Neuronal stem cell (in vitro differentiated cells): ENCODE data around the gene PCGF1.
A peak's percentile ranks its signal among the peaks of the same experiment; 100 is the strongest.

Experiments
- DNase-seq: peaks from one replicate; pipeline ENCODE4 v3.0.0-alpha.2; 2013; ENCODE audit warnings: low spot score
- H2AFZ ChIP-seq: one replicate; pipeline ENCODE4 v1.6.1; 2013; ENCODE audit warnings: mild to moderate bottlenecking, low read length, inconsistent platforms
- H2AK5ac ChIP-seq: 2 replicates; pipeline ENCODE4 v1.6.1; 2013; ENCODE audit warnings: low read depth, mild to moderate bottlenecking, inconsistent platforms, low read length, moderate library complexity, mixed read lengths
- H2BK120ac ChIP-seq: 2 replicates; pipeline ENCODE4 v1.6.1; 2013; ENCODE audit warnings: low read depth, mild to moderate bottlenecking, inconsistent platforms, low read length, moderate library complexity, mixed read lengths
- H2BK12ac ChIP-seq: one replicate; pipeline ENCODE4 v1.6.1; 2013; ENCODE audit warnings: low read length, inconsistent platforms
- H2BK15ac ChIP-seq: 2 replicates; pipeline ENCODE4 v1.6.1; 2013; ENCODE audit warnings: mild to moderate bottlenecking, low read length, inconsistent platforms, mixed read lengths
- H2BK5ac ChIP-seq: one replicate; pipeline ENCODE4 v1.6.1; 2013; ENCODE audit warnings: inconsistent platforms, mild to moderate bottlenecking, low read length, moderate library complexity
- H3K14ac ChIP-seq: one replicate; pipeline ENCODE4 v1.6.1; 2013; ENCODE audit warnings: low read length, inconsistent platforms
- H3K18ac ChIP-seq: 2 replicates; pipeline ENCODE4 v1.6.1; 2013; ENCODE audit warnings: low read length, inconsistent platforms
- H3K23ac ChIP-seq: 2 replicates; pipeline ENCODE4 v1.6.1; 2013; ENCODE audit warnings: low read depth, mild to moderate bottlenecking, mixed read lengths, low read length, inconsistent platforms; ENCODE audit not compliant: poor library complexity
- H3K27ac ChIP-seq: replicated peaks from 3 replicates; pipeline ENCODE4 v1.5.1; 2013; ENCODE audit warnings: low read length, inconsistent platforms
- H3K27me3 ChIP-seq, 3 experiments: 2 replicates each; pipeline ENCODE4 v1.6.1; 2013; ENCODE audit warnings: low read length in 3 of 3, mild to moderate bottlenecking in 2 of 3, inconsistent platforms in 1 of 3, low read depth in 1 of 3, mixed read lengths in 1 of 3, moderate library complexity in 1 of 3; ENCODE audit not compliant: control insufficient read depth in 3 of 3, insufficient read depth in 3 of 3
- H3K36me3 ChIP-seq, 2 donors: replicated peaks in 1 of 2; 2 replicates each; pipeline ENCODE4 v1.6.1; 2013; ENCODE audit warnings: low read length in 2 of 2; ENCODE audit not compliant: control insufficient read depth in 2 of 2, insufficient read depth in 2 of 2
- H3K4ac ChIP-seq: 2 replicates; pipeline ENCODE4 v1.6.1; 2013; ENCODE audit warnings: inconsistent platforms, mild to moderate bottlenecking, low read length, moderate library complexity
- H3K4me1 ChIP-seq, 2 donors: 1 replicate in 1 of 2; 2 replicates in 1 of 2; pipeline ENCODE4 v1.6.1; 2013; ENCODE audit warnings: low read length in 2 of 2, low read depth in 1 of 2; ENCODE audit not compliant: control insufficient read depth in 2 of 2, insufficient read depth in 1 of 2
- H3K4me2 ChIP-seq: one replicate; pipeline ENCODE4 v1.6.1; 2013; ENCODE audit warnings: mild to moderate bottlenecking, low read length, inconsistent platforms; ENCODE audit not compliant: insufficient read depth, poor library complexity, severe bottlenecking
- H3K4me3 ChIP-seq, 2 donors: 2 replicates each; pipeline ENCODE4 v1.5.1; 2013; ENCODE audit warnings: low read length in 2 of 2, mild to moderate bottlenecking in 2 of 2, inconsistent platforms in 1 of 2, moderate library complexity in 1 of 2
- H3K79me1 ChIP-seq: one replicate; pipeline ENCODE4 v1.6.1; 2013; ENCODE audit warnings: low read depth, mild to moderate bottlenecking, inconsistent platforms, low read length, moderate library complexity
- H3K9ac ChIP-seq: one replicate; pipeline ENCODE4 v1.6.1; 2013; ENCODE audit warnings: mild to moderate bottlenecking, low read depth, low read length, inconsistent platforms; ENCODE audit not compliant: poor library complexity
- H3K9me3 ChIP-seq, 2 donors: replicated peaks in 1 of 2; 2 replicates each; pipeline versions ENCODE3 to v1.6.1; 2013; ENCODE audit warnings: low read length in 2 of 2, mild to moderate bottlenecking in 2 of 2, inconsistent platforms in 1 of 2, low read depth in 1 of 2, mixed read lengths in 1 of 2, moderate library complexity in 1 of 2; ENCODE audit not compliant: control insufficient read depth in 2 of 2, insufficient read depth in 1 of 2
- H4K8ac ChIP-seq: one replicate; pipeline ENCODE4 v1.6.1; 2013; ENCODE audit warnings: low read depth, mild to moderate bottlenecking, inconsistent platforms, low read length, moderate library complexity
- H4K91ac ChIP-seq: one replicate; pipeline ENCODE4 v1.6.1; 2013; ENCODE audit warnings: low read length, low read depth, mild to moderate bottlenecking, inconsistent platforms; ENCODE audit not compliant: poor library complexity
- whole genome bisulfite sequencing, 2 donors: extraction: QIAGEN DNeasy Blood & Tissue Kit; methylation state at CpG; one replicate each; pipeline ENCODE4 v1.1.7; 2013; ENCODE audit warnings: missing lambda C conversion rate in 2 of 2, mixed read lengths in 1 of 2; ENCODE audit not compliant: insufficient read length in 2 of 2, insufficient replicate concordance in 1 of 2; ENCODE audit errors: extremely low coverage in 2 of 2; 5-methylcytosine and 5-hydroxymethylcytosine counted together

PCGF1 gene

GRCh38 chr2:74512744-74513604 is 5.5 kb upstream of the PCGF1 start:
- Histone ChIP-seq H2BK12ac (no peak overlapping the region), H2BK5ac (no peak overlapping the region), H3K27ac (no peak overlapping the region), H4K8ac (no peak overlapping the region), H3K9me3 (peaks cover 3 to 14% of the 10 kb centered on the region in 2 donors), H2AK5ac (no peak overlapping the region), H3K9ac (no peak overlapping the region), H3K4me1 (peaks cover 2 to 4% of the 10 kb centered on the region in 2 donors), H2BK120ac (no peak overlapping the region), H3K4me2 (no peak overlapping the region), H3K27me3 (peaks cover 48 to 94% (median 92%) of the 10 kb centered on the region in 3 experiments), H4K91ac (no peak overlapping the region), H3K36me3 (no peaks in the 10 kb centered on the region), H2AFZ (no peak overlapping the region), H3K18ac (peak overlapping the region; percentile 9), H3K79me1 (no peaks in the 10 kb centered on the region), H3K23ac (no peak overlapping the region), H3K4ac (no peak overlapping the region), H3K4me3 (no peak overlapping the region), H3K14ac (no peak overlapping the region), H2BK15ac (no peak overlapping the region)
- WGBS, 2 donors: no CpG with 5 or more reads among the region's 36 CpGs
- DNase-seq: no peak

- DNase-seq: no peak
- no peak overlapping the region for H2BK120ac ChIP-seq
- no peak overlapping the region for H4K8ac ChIP-seq
- peaks cover 8 to 10% of the 10 kb centered on the region in 2 donors for H3K4me1 ChIP-seq
- no peak overlapping the region for H2BK5ac ChIP-seq
- no peak overlapping the region for H2BK15ac ChIP-seq
- H3K4me2 ChIP-seq: no peak overlapping the region
- H2BK12ac ChIP-seq: no peak overlapping the region
- no peak overlapping the region for H2AFZ ChIP-seq
- WGBS, 2 donors: no CpG with 5 or more reads among the region's 11 CpGs
- no peak overlapping the region for H4K91ac ChIP-seq
- no peak overlapping the region for H3K14ac ChIP-seq
- no peak overlapping the region for H3K18ac ChIP-seq
- H3K79me1 ChIP-seq: no peaks in the 10 kb centered on the region
- H3K4ac ChIP-seq: no peak overlapping the region
- H3K9me3 ChIP-seq: peaks cover 0 to 6% of the 10 kb centered on the region in 2 donors
- H3K27me3 ChIP-seq: peaks cover 43 to 79% (median 79%) of the 10 kb centered on the region in 3 experiments
- no peak overlapping the region for H3K4me3 ChIP-seq
- no peak overlapping the region for H2AK5ac ChIP-seq
- no peak overlapping the region for H3K9ac ChIP-seq
- no peak overlapping the region for H3K23ac ChIP-seq
- H3K36me3 ChIP-seq: peaks cover 0 to 5% of the 10 kb centered on the region in 2 donors
- no peak overlapping the region for H3K27ac ChIP-seq
Observed at GRCh38 chr2:74511104-74511989, 3.9 kb upstream of the PCGF1 start.

- H3K4ac ChIP-seq: no peak overlapping the region
- no CpG with 5 or more reads among the region's 4 CpGs for WGBS, 2 donors
Observed at GRCh38 chr2:74510272-74510671, 2.8 kb upstream of the PCGF1 start.

More at GRCh38 chr2:74510272-74510671, 2.8 kb upstream of the PCGF1 start:
- H4K91ac ChIP-seq: no peak overlapping the region
- peaks cover 6 to 13% of the 10 kb centered on the region in 2 donors for H3K36me3 ChIP-seq
- peaks cover 8 to 9% of the 10 kb centered on the region in 2 donors for H3K4me1 ChIP-seq
- no peak overlapping the region for H2BK120ac ChIP-seq
- H3K14ac ChIP-seq: no peak overlapping the region
- H3K18ac ChIP-seq: no peak overlapping the region
- DNase-seq: no peak
- H3K27me3 ChIP-seq: peaks cover 32 to 75% (median 68%) of the 10 kb centered on the region in 3 experiments
- peaks cover 3% of the 10 kb centered on the region for H3K79me1 ChIP-seq
- no peak overlapping the region for H3K4me3 ChIP-seq
- no peak overlapping the region for H2AK5ac ChIP-seq
- no peak overlapping the region for H3K4me2 ChIP-seq
- H2BK12ac ChIP-seq: no peak overlapping the region
- no peak overlapping the region for H4K8ac ChIP-seq
- H3K9ac ChIP-seq: peak overlapping the region; percentile 27
- H3K9me3 ChIP-seq: peaks cover 0 to 4% of the 10 kb centered on the region in 2 donors
- no peak overlapping the region for H2BK5ac ChIP-seq
- H3K27ac ChIP-seq: no peak overlapping the region
- no peak overlapping the region for H2BK15ac ChIP-seq
- H2AFZ ChIP-seq: no peak overlapping the region
- no peak overlapping the region for H3K23ac ChIP-seq
